ENCODE data around the gene CXCL3. TPM values are rescaled to one million over a fixed set of nuclear protein-coding genes. Genes with fewer than 3 reads are reported as not detected.

The CXCL3 gene
- polyA plus RNA-seq, 2 of the 4 experiments (the other 2 are of a cell fraction): 5.1 to 17.9 TPM

DNA sequence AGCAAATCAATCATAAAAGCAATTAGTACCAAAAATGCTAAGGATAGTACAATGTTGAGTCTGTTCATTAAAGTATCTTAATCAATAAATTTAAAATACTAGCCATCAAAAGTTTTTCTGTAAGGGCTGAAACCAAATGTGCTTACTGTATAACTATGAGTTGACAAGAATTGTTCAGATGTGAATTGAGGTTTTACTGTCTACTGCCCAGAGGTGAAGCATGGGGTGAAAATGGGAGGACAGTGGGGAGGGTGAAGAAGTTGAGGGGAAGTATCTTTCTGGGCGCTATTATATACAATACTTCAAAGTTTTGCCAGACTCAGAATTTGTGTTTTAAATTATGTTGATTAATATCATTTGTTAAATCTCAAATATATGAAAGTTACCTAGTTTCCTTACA lies 46.4 kb downstream of the CXCL3 start:
- Histone ChIP-seq H3K4me2 (no peak overlapping the region), H3K27ac (no peak overlapping the region), H3K4me1 (peaks cover 9% of the 10 kb centered on the region; the same call in 2 of the 3 replicates), H3K9me3 (no peaks in the 10 kb centered on the region), H3K4me3 (no peak overlapping the region)
- no peak for DNase-seq (ENCODE audit: low read depth in 1 of 2, low spot score in 1 of 2)
- no peak for FAIRE-seq
- 0% methylated on average over 1 of the region's 1 CpG for WGBS (ENCODE audit: missing lambda C conversion rate)
- ChIA-PET CTCF (interaction anchor here (0.9 kb wide), 1 partner anchor 46 kb away, joined by 3 read pairs; the partner anchor contains the start of gene CXCL3), POLR2A (no interaction called here)
- TF ChIP-seq POLR2A (IDR thresholded peaks at IDR 0.05; ENCODE audit: low read length): no peak
- TF ChIP-seq JUNB (IDR thresholded peaks at IDR 0.05): no peak
- TF ChIP-seq FOXS1 (CRISPR knock-in tag; IDR thresholded peaks at IDR 0.05): no peak
- TF ChIP-seq FOSL2 (IDR thresholded peaks at IDR 0.05): no peak
- no peak for TF ChIP-seq FOSL2 (CRISPR knock-in tag; IDR thresholded peaks at IDR 0.05)
- TF ChIP-seq, protein P1, sequence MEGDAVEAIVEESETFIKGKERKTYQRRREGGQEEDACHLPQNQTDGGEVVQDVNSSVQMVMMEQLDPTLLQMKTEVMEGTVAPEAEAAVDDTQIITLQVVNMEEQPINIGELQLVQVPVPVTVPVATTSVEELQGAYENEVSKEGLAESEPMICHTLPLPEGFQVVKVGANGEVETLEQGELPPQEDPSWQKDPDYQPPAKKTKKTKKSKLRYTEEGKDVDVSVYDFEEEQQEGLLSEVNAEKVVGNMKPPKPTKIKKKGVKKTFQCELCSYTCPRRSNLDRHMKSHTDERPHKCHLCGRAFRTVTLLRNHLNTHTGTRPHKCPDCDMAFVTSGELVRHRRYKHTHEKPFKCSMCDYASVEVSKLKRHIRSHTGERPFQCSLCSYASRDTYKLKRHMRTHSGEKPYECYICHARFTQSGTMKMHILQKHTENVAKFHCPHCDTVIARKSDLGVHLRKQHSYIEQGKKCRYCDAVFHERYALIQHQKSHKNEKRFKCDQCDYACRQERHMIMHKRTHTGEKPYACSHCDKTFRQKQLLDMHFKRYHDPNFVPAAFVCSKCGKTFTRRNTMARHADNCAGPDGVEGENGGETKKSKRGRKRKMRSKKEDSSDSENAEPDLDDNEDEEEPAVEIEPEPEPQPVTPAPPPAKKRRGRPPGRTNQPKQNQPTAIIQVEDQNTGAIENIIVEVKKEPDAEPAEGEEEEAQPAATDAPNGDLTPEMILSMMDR (IDR thresholded peaks at IDR 0.05): no peak
- TF ChIP-seq, protein P2, sequence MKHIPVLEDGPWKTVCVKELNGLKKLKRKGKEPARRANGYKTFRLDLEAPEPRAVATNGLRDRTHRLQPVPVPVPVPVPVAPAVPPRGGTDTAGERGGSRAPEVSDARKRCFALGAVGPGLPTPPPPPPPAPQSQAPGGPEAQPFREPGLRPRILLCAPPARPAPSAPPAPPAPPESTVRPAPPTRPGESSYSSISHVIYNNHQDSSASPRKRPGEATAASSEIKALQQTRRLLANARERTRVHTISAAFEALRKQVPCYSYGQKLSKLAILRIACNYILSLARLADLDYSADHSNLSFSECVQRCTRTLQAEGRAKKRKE (CRISPR knock-in tag; IDR thresholded peaks at IDR 0.05; ENCODE audit: low read depth): no peak
- TF ChIP-seq, protein P3, sequence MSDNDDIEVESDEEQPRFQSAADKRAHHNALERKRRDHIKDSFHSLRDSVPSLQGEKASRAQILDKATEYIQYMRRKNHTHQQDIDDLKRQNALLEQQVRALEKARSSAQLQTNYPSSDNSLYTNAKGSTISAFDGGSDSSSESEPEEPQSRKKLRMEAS (IDR thresholded peaks at IDR 0.05): no peak
- TF ChIP-seq ESRRA (IDR thresholded peaks at IDR 0.05; ENCODE audit: borderline replicate concordance, low read length): no peak
- TF ChIP-seq ZNF302 (CRISPR knock-in tag; IDR thresholded peaks at IDR 0.05): no peak
- no peak for TF ChIP-seq NFE2L2 (conservative IDR thresholded peaks at IDR 0.05; ENCODE audit: low read length)
- no peak for TF ChIP-seq NR3C1 (IDR thresholded peaks at IDR 0.05)
- TF ChIP-seq ZSCAN20 (CRISPR knock-in tag; IDR thresholded peaks at IDR 0.05): no peak
- no peak for TF ChIP-seq NPAS2 (CRISPR knock-in tag; IDR thresholded peaks at IDR 0.05; ENCODE audit: borderline replicate concordance)
- TF ChIP-seq, protein P4, sequence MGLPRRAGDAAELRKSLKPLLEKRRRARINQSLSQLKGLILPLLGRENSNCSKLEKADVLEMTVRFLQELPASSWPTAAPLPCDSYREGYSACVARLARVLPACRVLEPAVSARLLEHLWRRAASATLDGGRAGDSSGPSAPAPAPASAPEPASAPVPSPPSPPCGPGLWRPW (IDR thresholded peaks at IDR 0.05): no peak
- no peak for ATAC-seq

DNA sequence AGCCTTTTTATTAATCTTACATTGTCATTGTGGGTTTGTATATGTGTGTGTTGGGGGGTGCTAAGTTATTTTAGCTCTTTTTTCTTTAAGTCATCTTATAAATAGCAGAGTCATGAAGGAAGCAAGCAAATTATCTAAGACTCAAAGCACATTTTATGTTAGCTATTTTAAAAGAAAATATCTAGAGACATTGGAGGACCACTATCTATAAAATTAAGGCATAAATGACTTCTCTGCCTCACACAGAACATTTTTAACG lies 46.8 kb downstream of the CXCL3 start:
- H3K4me3 ChIP-seq: no peak overlapping the region
- DNase-seq (ENCODE audit: low read depth in 1 of 2, low spot score in 1 of 2) (no peak), ATAC-seq (no peak), FAIRE-seq (no peak)
- CTCF ChIA-PET: interaction anchor here (0.9 kb wide), 1 partner anchor 47 kb away, joined by 3 read pairs; the partner anchor contains the start of gene CXCL3
- TF ChIP-seq HOXB5 (CRISPR knock-in tag; IDR thresholded peaks at IDR 0.05): no peak
- TF ChIP-seq, protein P1 (IDR thresholded peaks at IDR 0.05): no peak
- no peak for TF ChIP-seq EP300 (IDR thresholded peaks at IDR 0.05)
- TF ChIP-seq NPAS2 (CRISPR knock-in tag; IDR thresholded peaks at IDR 0.05; ENCODE audit: borderline replicate concordance): no peak
- no peak for TF ChIP-seq EHMT2 (IDR thresholded peaks at IDR 0.05; ENCODE audit: low read depth)
- TF ChIP-seq RCOR1 (IDR thresholded peaks at IDR 0.05; ENCODE audit: low read depth, low read length): no peak
- WGBS (ENCODE audit: missing lambda C conversion rate): 94% methylated on average over 1 of the region's 1 CpG
- no peaks in the 10 kb centered on the region for H3K9me3 ChIP-seq
- POLR2A ChIA-PET: no interaction called here
- no peak overlapping the region for H3K4me2 ChIP-seq
- H3K4me1 ChIP-seq: peaks cover 9% of the 10 kb centered on the region; the same call in 2 of the 3 replicates
- no peak overlapping the region for H3K27ac ChIP-seq
